Loucy (cell line): ENCODE results near the gene DNAH5.

ENCODE experiments used
- H2AFZ ChIP-seq: fragments of 200-600 bp; sonication (generic); 2 replicates; pipeline ENCODE4 v1.6.0; 2016; ENCODE audit warnings: antibody characterized with exemption, mild to moderate bottlenecking, low read length, moderate library complexity
- H3F3A ChIP-seq: fragments of 200-600 bp; 2 replicates; pipeline ENCODE4 v1.6.0; 2016; ENCODE audit warnings: antibody characterized with exemption, low read depth, mild to moderate bottlenecking
- H3K27me3 ChIP-seq: fragments of 200-600 bp; sonication (generic); 2 replicates; pipeline ENCODE4 v1.6.1; 2014; ENCODE audit warnings: low read length, mild to moderate bottlenecking; ENCODE audit not compliant: insufficient read depth, poor library complexity, severe bottlenecking
- H3K36me3 ChIP-seq: fragments of 200-600 bp; sonication (generic); 2 replicates; pipeline ENCODE4 v1.6.1; 2016; ENCODE audit warnings: low read length; ENCODE audit not compliant: insufficient read depth
- H3K4me1 ChIP-seq: fragments of 200-600 bp; sonication (generic); 2 replicates; pipeline ENCODE4 v1.5.1; 2014; ENCODE audit warnings: low read length, mild to moderate bottlenecking; ENCODE audit not compliant: insufficient read depth, poor library complexity, severe bottlenecking
- H3K4me2 ChIP-seq: fragments of 200-600 bp; sonication (generic); 2 replicates; pipeline ENCODE4 v1.6.0; 2014; ENCODE audit warnings: antibody characterized with exemption, low read length, low read depth, mild to moderate bottlenecking; ENCODE audit not compliant: poor library complexity, severe bottlenecking
- H3K4me3 ChIP-seq: fragments of 200-600 bp; sonication (generic); 2 replicates; pipeline ENCODE4 v1.5.1; 2014; ENCODE audit warnings: low read length, mild to moderate bottlenecking, mixed read lengths; ENCODE audit not compliant: poor library complexity, severe bottlenecking
- H3K79me2 ChIP-seq: fragments of 200-600 bp; sonication (generic); 2 replicates; pipeline ENCODE4 v1.6.1; 2014; ENCODE audit warnings: low read length; ENCODE audit not compliant: insufficient read depth
- H3K9ac ChIP-seq: fragments of 200-600 bp; sonication (generic); 2 replicates; pipeline ENCODE4 v1.6.0; 2014; ENCODE audit warnings: mild to moderate bottlenecking, low read depth, low read length, moderate library complexity; ENCODE audit not compliant: poor library complexity, severe bottlenecking
- H3K9me2 ChIP-seq: fragments of 200-600 bp; sonication (generic); replicated peaks from 2 replicates; pipeline ENCODE4 v1.6.1; 2016; ENCODE audit warnings: low read depth, low read length, mixed read lengths
- H3K9me3 ChIP-seq: fragments of 200-600 bp; sonication (generic); 2 replicates; pipeline ENCODE4 v1.6.1; 2014; ENCODE audit warnings: mild to moderate bottlenecking, antibody characterized with exemption, low read length, low read depth; ENCODE audit not compliant: insufficient read depth
- H4K20me1 ChIP-seq: fragments of 200-600 bp; sonication (generic); 2 replicates; pipeline ENCODE4 v1.6.0; 2014; ENCODE audit warnings: antibody characterized with exemption, low read length, mild to moderate bottlenecking; ENCODE audit not compliant: insufficient read depth, poor library complexity, severe bottlenecking
- EZH2phosphoT487 ChIP-seq: fragments of 200-600 bp; IDR thresholded peaks from 2 replicates; pipeline ENCODE4 v1.6.1; 2018; ENCODE audit warnings: antibody characterized with exemption, mild to moderate bottlenecking, moderate library complexity, borderline replicate concordance
- TF ChIP-seq, protein P1 (sequence below): fragments of 200-600 bp; sonication (generic); conservative IDR thresholded peaks from 2 replicates; pipeline ENCODE4 v1.5.1; 2014; ENCODE audit warnings: mild to moderate bottlenecking, antibody characterized with exemption, low read length

The DNAH5 gene

DNA sequence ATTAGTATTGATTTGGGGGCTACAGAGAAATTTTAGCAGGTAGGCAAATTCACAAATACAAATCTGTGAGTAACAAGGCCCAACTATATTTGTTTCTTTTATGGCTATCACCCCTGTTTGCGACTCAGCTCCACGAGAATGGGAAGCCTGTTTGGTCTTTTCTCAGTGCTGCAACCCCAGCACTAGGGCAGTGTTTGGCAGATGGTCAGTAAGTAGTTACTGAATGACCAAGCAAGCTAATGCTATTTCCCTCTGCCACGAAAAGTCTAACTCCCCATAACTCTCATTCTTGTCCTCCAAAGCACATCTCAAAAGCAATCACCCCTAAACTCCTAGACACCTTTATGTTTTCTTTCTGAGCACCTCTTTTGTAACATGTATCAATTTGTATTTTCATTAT is 245.6 kb downstream of the DNAH5 start:
- H3K9me2 ChIP-seq, result no peaks in the 10 kb centered on the region
- no peaks in the 10 kb centered on the region for H3F3A ChIP-seq
- H3K36me3 ChIP-seq, result no peaks in the 10 kb centered on the region
- H3K4me1 ChIP-seq, result no peaks in the 10 kb centered on the region
- H2AFZ ChIP-seq, result no peak overlapping the region
- no peak overlapping the region for H3K4me3 ChIP-seq
- H3K27me3 ChIP-seq, result no peaks in the 10 kb centered on the region
- no peaks in the 10 kb centered on the region for H3K9me3 ChIP-seq
- no peak overlapping the region for H3K9ac ChIP-seq
- no peak for TF ChIP-seq EZH2phosphoT487
- TF ChIP-seq, protein P1, sequence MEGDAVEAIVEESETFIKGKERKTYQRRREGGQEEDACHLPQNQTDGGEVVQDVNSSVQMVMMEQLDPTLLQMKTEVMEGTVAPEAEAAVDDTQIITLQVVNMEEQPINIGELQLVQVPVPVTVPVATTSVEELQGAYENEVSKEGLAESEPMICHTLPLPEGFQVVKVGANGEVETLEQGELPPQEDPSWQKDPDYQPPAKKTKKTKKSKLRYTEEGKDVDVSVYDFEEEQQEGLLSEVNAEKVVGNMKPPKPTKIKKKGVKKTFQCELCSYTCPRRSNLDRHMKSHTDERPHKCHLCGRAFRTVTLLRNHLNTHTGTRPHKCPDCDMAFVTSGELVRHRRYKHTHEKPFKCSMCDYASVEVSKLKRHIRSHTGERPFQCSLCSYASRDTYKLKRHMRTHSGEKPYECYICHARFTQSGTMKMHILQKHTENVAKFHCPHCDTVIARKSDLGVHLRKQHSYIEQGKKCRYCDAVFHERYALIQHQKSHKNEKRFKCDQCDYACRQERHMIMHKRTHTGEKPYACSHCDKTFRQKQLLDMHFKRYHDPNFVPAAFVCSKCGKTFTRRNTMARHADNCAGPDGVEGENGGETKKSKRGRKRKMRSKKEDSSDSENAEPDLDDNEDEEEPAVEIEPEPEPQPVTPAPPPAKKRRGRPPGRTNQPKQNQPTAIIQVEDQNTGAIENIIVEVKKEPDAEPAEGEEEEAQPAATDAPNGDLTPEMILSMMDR, result no peak
- no peaks in the 10 kb centered on the region for H3K79me2 ChIP-seq
- no peak overlapping the region for H3K4me2 ChIP-seq
- H4K20me1 ChIP-seq, result no peaks in the 10 kb centered on the region

DNA sequence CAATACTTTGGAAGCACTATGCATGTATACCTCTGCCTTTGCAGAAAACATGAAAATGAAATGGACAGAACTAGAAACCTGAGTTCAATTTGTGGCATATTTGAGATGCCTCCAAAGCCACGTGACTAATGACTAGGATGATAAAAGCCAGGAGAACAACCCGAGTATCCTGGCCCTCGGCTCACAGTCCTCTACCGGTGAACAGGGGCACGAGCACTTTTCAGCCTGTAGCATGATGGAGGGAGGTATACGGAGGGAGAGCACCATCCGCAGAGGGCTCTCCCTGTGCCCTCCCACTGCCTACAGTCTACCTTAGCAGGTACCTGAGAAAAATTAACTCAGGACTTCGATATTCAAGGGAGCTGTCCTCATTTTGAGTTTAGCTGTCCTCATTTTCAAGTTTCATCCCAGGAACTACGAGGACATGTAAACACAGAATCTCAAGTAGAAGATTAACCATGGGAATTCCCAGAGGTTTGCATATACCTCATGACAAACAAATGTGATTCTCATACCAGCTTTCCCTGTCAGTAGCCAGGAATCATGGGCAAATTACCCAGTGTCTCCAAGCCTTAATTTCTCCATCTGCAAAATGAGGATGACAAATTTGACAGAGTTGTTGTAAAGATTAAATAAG is 249.3 kb downstream of the DNAH5 start:
- Histone ChIP-seq H3K79me2 (no peaks in the 10 kb centered on the region), H3K4me3 (no peak overlapping the region), H3K36me3 (no peaks in the 10 kb centered on the region), H3K4me1 (no peaks in the 10 kb centered on the region), H2AFZ (no peak overlapping the region), H4K20me1 (no peaks in the 10 kb centered on the region), H3K9ac (no peak overlapping the region), H3K9me2 (no peaks in the 10 kb centered on the region), H3K27me3 (no peaks in the 10 kb centered on the region), H3K4me2 (no peak overlapping the region), H3F3A (no peaks in the 10 kb centered on the region), H3K9me3 (no peaks in the 10 kb centered on the region)
- no peak for TF ChIP-seq EZH2phosphoT487
- TF ChIP-seq, protein P1, result no peak

DNA sequence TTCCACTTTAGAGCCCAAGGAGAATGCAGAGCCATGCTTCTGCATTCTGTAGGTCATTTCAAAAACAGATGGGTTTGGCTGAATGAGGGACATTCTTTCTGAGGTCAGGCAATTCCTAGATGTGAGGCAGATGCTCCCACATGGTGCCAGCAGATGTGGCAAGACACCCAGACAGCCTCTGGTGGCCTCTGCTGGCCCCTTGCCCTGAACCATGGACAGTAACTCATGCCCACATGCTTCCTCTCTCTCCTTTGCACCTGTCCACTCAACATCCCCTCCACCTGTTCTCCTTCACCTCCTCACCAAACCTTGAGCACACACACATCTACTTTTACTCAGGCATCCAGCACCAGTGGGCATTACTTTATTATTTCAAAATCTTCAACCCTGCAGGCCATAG is 252.3 kb downstream of the DNAH5 start:
- Histone ChIP-seq H3K27me3 (no peaks in the 10 kb centered on the region), H4K20me1 (no peaks in the 10 kb centered on the region), H2AFZ (no peak overlapping the region), H3K4me1 (no peaks in the 10 kb centered on the region), H3K4me2 (no peak overlapping the region), H3K9me3 (no peaks in the 10 kb centered on the region), H3K9me2 (no peaks in the 10 kb centered on the region), H3K9ac (no peak overlapping the region), H3K36me3 (no peaks in the 10 kb centered on the region), H3K4me3 (no peak overlapping the region), H3K79me2 (no peaks in the 10 kb centered on the region), H3F3A (no peaks in the 10 kb centered on the region)
- TF ChIP-seq, protein P1, result no peak
- TF ChIP-seq EZH2phosphoT487, result no peak
